Esophagus squamous epithelium (tissue), 5 donors: ENCODE measurements around the gene SLC38A8. TPM values are rescaled to one million over a fixed set of nuclear protein-coding genes. Genes with fewer than 3 reads are reported as not detected.

Experiments
- DNase-seq: peaks from one replicate; lab custom pipeline; 2025; lab: John Stamatoyannopoulos, UW
- H3K27ac ChIP-seq, 4 donors: fragments of 200-600 bp; sonication (generic); one replicate each; pipeline ENCODE4 v1.5.1; 2016 to 2019; ENCODE audit warnings: mild to moderate bottlenecking in 1 of 4
- H3K27me3 ChIP-seq, 4 donors: fragments of 200-600 bp; sonication (generic); 1 replicate in 3 of 4; 2 replicates in 1 of 4; pipeline versions ENCODE4 v1.5.1 to v1.6.0; 2017 to 2021; ENCODE audit warnings: antibody characterized with exemption in 1 of 4
- H3K36me3 ChIP-seq, 3 donors: fragments of 200-600 bp; sonication (generic); one replicate each; pipeline ENCODE4 v1.5.1; 2016 to 2019
- H3K4me1 ChIP-seq, 3 donors: fragments of 200-600 bp; sonication (generic); one replicate each; pipeline ENCODE4 v1.5.1; 2017 to 2019
- H3K4me3 ChIP-seq, 4 donors: fragments of 200-600 bp; sonication (generic); 1 replicate in 3 of 4; 2 replicates in 1 of 4; pipeline ENCODE4 v1.5.1; 2016 to 2019; ENCODE audit warnings: mild to moderate bottlenecking in 2 of 4, moderate library complexity in 1 of 4
- H3K9me3 ChIP-seq, 3 donors: fragments of 200-600 bp; sonication (generic); one replicate each; pipeline ENCODE4 v1.5.1; 2016 to 2019
- POLR2A ChIP-seq, 4 donors: fragments of 450-650 bp; IDR thresholded peaks; one replicate each; pipeline ENCODE4 v1.6.1; 2017; ENCODE audit warnings: antibody characterized with exemption in 4 of 4, mild to moderate bottlenecking in 4 of 4, moderate library complexity in 3 of 4
- WGBS, 2 donors: methylation state at CpG; one replicate each; pipeline ENCODE4 v1.1.5; 2018; 5-methylcytosine and 5-hydroxymethylcytosine counted together
- intact Hi-C: fragments of 100-400 bp; cut with DNase I; formaldehyde crosslinking; loops from one replicate; pipeline ENCODE4 v1.15.0; 2022
- small RNA-seq, 4 donors: library from RNA; depleted of rRNA; stranded (forward); fragments of <200 nt; gene quantifications; one replicate each; pipeline ENCODE3, GENCODE V24; 2016
- total RNA-seq, 4 donors: library from RNA; depleted of rRNA; stranded (reverse); fragments of >200 nt; gene quantifications; one replicate each; pipeline ENCODE4 v1.1.0, GENCODE V29; 2016
- TF ChIP-seq, protein P1 (sequence below), 6 experiments: fragments of 450-650 bp in 4 of 6; fragments of 200-600 bp in 2 of 6; sonication (generic) in 2 of 6; IDR thresholded peaks; one replicate each; pipeline ENCODE4 v1.5.1; 2016 to 2019; ENCODE audit warnings: antibody characterized with exemption in 6 of 6, mild to moderate bottlenecking in 4 of 6, moderate library complexity in 4 of 6
- donor health status: DM: yes; HTN: yes; CAD: no.

SLC38A8 gene
- total RNA-seq, 4 donors from 2014 or later = not detected

DNA sequence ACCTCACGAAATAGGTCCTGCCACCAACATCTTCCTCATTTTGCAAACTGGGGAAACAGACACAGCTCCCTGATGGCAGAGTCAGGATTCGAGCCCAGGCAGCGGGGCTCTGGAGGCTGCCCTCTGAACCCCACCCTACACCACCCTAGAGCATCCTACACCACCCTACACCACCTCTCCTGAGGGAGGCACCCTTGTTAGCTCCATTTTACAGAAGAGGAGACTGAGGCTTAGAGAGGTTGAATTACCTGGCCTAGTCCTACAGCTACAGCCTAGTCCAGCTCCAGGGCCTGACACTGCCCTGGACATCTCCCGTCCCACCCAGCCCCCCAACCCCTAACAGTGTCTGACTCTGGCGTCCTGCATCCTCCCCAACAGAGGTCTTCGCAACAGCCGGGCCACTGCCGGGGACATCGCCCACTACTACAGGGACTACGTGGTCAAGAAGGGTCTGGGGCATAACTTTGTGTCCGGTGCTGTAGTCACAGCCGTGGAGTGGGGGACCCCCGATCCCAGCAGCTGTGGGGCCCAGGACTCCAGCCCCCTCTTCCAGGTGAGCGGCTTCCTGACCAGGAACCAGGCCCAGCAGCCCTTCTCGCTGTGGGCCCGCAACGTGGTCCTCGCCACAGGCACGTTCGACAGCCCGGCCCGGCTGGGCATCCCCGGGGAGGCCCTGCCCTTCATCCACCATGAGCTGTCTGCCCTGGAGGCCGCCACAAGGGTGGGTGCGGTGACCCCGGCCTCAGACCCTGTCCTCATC, 77.7 kb downstream of the SLC38A8 start:
- Histone ChIP-seq H3K27ac (no peak overlapping the region), H3K4me3 (no peak overlapping the region), H3K4me1 (peaks cover 0 to 13% (median 0%) of the 10 kb centered on the region in 3 donors), H3K36me3 (peaks cover 17 to 67% (median 22%) of the 10 kb centered on the region in 3 donors), H3K9me3 (no peaks in the 10 kb centered on the region), H3K27me3 (peaks cover 0 to 22% (median 4%) of the 10 kb centered on the region in 4 donors)
- intact Hi-C loops = loop anchor here (5.0 kb wide), 1 partner anchor 92 kb away; no protein-coding TSS in a partner anchor
- 95 to 100% methylated on average over 2 to 10 of the region's 26 CpGs for WGBS, 2 donors
- no peak for TF ChIP-seq POLR2A (IDR thresholded peaks at IDR 0.05)
- TF ChIP-seq, protein P1, sequence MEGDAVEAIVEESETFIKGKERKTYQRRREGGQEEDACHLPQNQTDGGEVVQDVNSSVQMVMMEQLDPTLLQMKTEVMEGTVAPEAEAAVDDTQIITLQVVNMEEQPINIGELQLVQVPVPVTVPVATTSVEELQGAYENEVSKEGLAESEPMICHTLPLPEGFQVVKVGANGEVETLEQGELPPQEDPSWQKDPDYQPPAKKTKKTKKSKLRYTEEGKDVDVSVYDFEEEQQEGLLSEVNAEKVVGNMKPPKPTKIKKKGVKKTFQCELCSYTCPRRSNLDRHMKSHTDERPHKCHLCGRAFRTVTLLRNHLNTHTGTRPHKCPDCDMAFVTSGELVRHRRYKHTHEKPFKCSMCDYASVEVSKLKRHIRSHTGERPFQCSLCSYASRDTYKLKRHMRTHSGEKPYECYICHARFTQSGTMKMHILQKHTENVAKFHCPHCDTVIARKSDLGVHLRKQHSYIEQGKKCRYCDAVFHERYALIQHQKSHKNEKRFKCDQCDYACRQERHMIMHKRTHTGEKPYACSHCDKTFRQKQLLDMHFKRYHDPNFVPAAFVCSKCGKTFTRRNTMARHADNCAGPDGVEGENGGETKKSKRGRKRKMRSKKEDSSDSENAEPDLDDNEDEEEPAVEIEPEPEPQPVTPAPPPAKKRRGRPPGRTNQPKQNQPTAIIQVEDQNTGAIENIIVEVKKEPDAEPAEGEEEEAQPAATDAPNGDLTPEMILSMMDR (IDR thresholded peaks at IDR 0.05) = no peak
- no peak for DNase-seq

DNA sequence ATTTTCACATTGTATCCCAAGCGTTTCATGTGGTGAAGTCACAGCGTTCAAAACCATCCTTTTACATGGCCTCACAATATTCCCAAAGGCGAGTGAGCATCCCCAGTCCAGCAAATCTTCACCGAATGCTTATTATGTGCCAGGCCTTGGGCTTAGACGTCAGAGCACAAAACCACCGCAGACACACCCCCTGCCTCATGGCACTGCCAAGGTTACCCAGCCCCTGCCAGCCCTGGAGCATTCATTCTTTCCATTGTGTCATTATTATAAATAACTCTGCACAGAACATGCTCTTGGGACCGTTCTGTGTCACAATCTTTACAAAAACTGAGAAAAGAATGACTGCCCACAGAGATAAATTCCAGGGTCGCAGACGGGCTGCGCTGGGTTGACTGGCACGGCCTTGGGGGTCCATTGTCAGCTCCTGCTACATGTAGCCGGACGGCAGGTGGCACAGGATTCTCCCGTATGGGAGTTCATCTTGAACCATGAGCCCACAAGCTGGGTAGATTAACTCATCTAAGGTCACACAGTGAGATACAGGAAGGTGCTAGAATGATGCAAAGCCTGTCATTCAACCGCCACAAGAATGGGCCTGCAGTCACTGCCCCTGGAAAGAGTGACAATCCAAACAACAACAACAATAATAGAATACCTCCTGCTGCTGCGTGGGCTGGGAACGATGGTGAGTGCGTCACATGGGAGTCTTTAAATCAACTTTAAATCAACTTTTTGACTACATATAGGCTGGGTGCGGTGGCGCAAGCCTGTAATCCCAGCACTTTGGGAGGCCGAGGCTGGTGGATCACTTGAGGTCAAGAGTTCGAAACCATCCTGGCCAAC, 79.1 kb downstream of the SLC38A8 start:
- TF ChIP-seq, protein P1 (IDR thresholded peaks at IDR 0.05) = no peak
- TF ChIP-seq POLR2A (IDR thresholded peaks at IDR 0.05) = no peak
- H3K27ac ChIP-seq = no peak overlapping the region
- H3K27me3 ChIP-seq = peaks cover 0 to 9% (median 0%) of the 10 kb centered on the region in 4 donors
- H3K36me3 ChIP-seq = peaks cover 18 to 81% (median 25%) of the 10 kb centered on the region in 3 donors
- WGBS, 2 donors = 80 to 86% methylated on average over 22 of the region's 22 CpGs
- intact Hi-C loops = no loop called here
- no peak overlapping the region for H3K4me3 ChIP-seq
- H3K9me3 ChIP-seq = no peaks in the 10 kb centered on the region
- no peak for DNase-seq
- H3K4me1 ChIP-seq = peaks cover 0 to 6% (median 0%) of the 10 kb centered on the region in 3 donors

DNA sequence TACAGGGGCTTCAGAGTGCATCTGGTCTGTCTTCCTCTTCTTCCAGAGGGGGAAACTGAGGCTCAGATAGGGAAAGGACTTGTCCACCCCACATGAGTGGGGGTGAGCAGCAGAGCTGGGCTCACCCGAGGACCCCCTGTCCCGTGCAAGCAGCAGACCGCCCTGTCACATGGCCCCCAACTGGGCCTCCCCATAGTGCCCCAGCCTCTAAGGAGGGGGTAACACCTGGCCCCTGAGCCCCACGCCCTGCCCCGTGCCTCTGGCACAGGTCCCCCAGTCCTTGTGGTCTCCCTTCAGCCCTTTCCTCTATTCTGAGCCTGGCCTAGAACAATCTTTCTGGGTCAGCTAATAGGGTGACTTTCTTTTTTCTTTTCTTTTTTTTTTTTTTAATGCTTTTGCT, 81.0 kb downstream of the SLC38A8 start:
- peaks cover 0 to 6% (median 0%) of the 10 kb centered on the region in 3 donors for H3K4me1 ChIP-seq
- no peaks in the 10 kb centered on the region for H3K27me3 ChIP-seq
- WGBS, 2 donors = 70 to 83% methylated on average over 2 to 5 of the region's 5 CpGs
- DNase-seq = no peak
- TF ChIP-seq, protein P1 (IDR thresholded peaks at IDR 0.05) = no peak
- TF ChIP-seq POLR2A (IDR thresholded peaks at IDR 0.05) = no peak
- intact Hi-C loops = no loop called here
- no peak overlapping the region for H3K27ac ChIP-seq
- no peaks in the 10 kb centered on the region for H3K9me3 ChIP-seq
- H3K4me3 ChIP-seq = no peak overlapping the region
- H3K36me3 ChIP-seq = peaks cover 23 to 87% (median 31%) of the 10 kb centered on the region in 3 donors

DNA sequence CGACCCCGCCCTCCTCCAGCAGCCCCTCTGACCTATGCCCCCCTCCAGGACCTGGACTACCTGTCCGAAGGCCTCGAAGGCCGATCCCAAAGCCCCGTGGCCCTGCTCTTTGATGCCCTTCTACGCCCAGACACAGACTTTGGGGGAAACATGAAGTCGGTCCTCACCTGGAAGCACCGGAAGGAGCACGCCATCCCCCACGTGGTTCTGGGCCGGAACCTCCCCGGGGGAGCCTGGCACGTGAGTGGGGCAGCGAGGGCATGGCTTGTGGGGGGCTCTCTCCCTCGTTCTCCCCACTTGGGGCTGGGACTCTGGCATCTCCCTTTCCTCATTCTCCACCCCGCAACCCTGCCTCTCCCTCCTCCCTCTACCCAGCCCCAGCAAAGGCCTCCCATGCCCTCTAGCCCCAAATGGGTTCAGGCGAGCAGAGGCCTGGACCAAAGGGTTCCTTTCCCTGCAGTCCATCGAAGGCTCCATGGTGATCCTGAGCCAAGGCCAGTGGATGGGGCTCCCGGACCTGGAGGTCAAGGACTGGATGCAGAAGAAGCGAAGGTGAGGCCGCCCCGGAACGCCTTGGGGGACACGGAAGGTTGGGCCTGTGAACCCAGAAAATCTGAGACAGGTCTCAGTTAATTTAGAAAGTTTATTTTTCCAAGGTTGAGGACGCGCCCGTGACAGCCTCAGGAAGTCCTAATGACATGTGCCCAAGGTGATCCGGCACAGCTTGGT, 81.9 kb downstream of the SLC38A8 start:
- no peaks in the 10 kb centered on the region for H3K27me3 ChIP-seq
- WGBS, 2 donors = 91 to 92% methylated on average over 10 to 16 of the region's 29 CpGs
- DNase-seq = no peak
- intact Hi-C loops = no loop called here
- TF ChIP-seq POLR2A (IDR thresholded peaks at IDR 0.05) = no peak
- TF ChIP-seq, protein P1 (IDR thresholded peaks at IDR 0.05) = no peak
- no peaks in the 10 kb centered on the region for H3K9me3 ChIP-seq
- peaks cover 0 to 15% (median 2%) of the 10 kb centered on the region in 3 donors for H3K4me1 ChIP-seq
- no peak overlapping the region for H3K4me3 ChIP-seq
- peaks cover 23 to 78% (median 29%) of the 10 kb centered on the region in 3 donors for H3K36me3 ChIP-seq
- H3K27ac ChIP-seq = no peak overlapping the region

Small RNA genes within 50 kb of the gene (small RNA-seq; reads per million reads assigned to genes)
- 0 reads per million in 4 donors for gene RNA5SP432

Other genes with a start within 250 kb of the SLC38A8 start
- 10 to 100 TPM; 18.2 to 32.4 (median 23.3) TPM for gene HSBP1, start 234.8 kb downstream of the SLC38A8 start, total RNA-seq
- gene MLYCD, start 143.7 kb downstream of the SLC38A8 start, total RNA-seq = 1 to 10 TPM; 2.7 to 8.6 (median 2.9) TPM
- gene OSGIN1, start 89.6 kb downstream of the SLC38A8 start, total RNA-seq = 10 to 100 TPM in 2 of 4 donors, 1 to 10 TPM in 2; 5.0 to 27.6 (median 11.1) TPM
- not detected for gene NECAB2, start 74.6 kb downstream of the SLC38A8 start, total RNA-seq
- 10 to 100 TPM; 36.3 to 77.6 (median 53.0) TPM for gene MBTPS1, start 74.1 kb upstream of the SLC38A8 start, total RNA-seq
- gene HSDL1, start 102.4 kb upstream of the SLC38A8 start, total RNA-seq = 1 to 10 TPM; 5.0 to 9.7 (median 8.6) TPM
- under 1 TPM in 1 of 4 donors, not detected in 3; under 0.01 TPM for gene DNAAF1, start 102.5 kb upstream of the SLC38A8 start, total RNA-seq
- gene TAF1C, start 144.3 kb upstream of the SLC38A8 start, total RNA-seq = 10 to 100 TPM; 23.9 to 43.7 (median 32.1) TPM
- 1 to 10 TPM in 3 of 4 donors, not detected in 1; 1.1 to 4.2 (median 1.9) TPM for gene ADAD2, start 148.4 kb upstream of the SLC38A8 start, total RNA-seq
- gene KCNG4, start 197.2 kb upstream of the SLC38A8 start, total RNA-seq = not detected